Gastroesophageal sphincter (tissue), 4 donors: ENCODE measurements around the gene DNAH7. TPM values are rescaled to one million over a fixed set of nuclear protein-coding genes. Genes with fewer than 3 reads are reported as not detected.

Source experiments
- ATAC-seq: fragments of 150-250 bp; one replicate; pipeline ENCODE4 v1.9.1; 2016; ENCODE audit warnings: mild to moderate bottlenecking, moderate library complexity
- H3K27ac ChIP-seq, 4 donors: fragments of 200-600 bp; sonication (generic) in 3 of 4; 1 replicate in 3 of 4; 2 replicates in 1 of 4; pipeline ENCODE4 v1.5.1; 2016 to 2019
- H3K27me3 ChIP-seq: fragments of 200-600 bp; sonication (generic); one replicate; pipeline ENCODE4 v1.5.1; 2019
- H3K36me3 ChIP-seq, 2 donors: fragments of 200-600 bp; sonication (generic); one replicate each; pipeline ENCODE4 v1.5.1; 2019; ENCODE audit warnings: control low read depth in 1 of 2
- H3K4me1 ChIP-seq, 3 donors: fragments of 200-600 bp; sonication (generic); 1 replicate in 2 of 3; 2 replicates in 1 of 3; pipeline ENCODE4 v1.5.1; 2016 to 2019; ENCODE audit warnings: control low read depth in 2 of 3
- H3K4me3 ChIP-seq, 2 donors: fragments of 200-600 bp; sonication (generic); one replicate each; pipeline ENCODE4 v1.5.1; 2019; ENCODE audit warnings: mild to moderate bottlenecking in 1 of 2, moderate library complexity in 1 of 2
- H3K9me3 ChIP-seq, 3 donors: fragments of 200-600 bp; sonication (generic); one replicate each; pipeline ENCODE4 v1.5.1; 2017 to 2019; ENCODE audit warnings: control low read depth in 2 of 3
- CTCF ChIP-seq, 4 experiments: fragments of 200-600 bp in 2 of 4; fragments of 450-650 bp in 2 of 4; sonication (generic) in 1 of 4; IDR thresholded peaks; one replicate each; pipeline ENCODE4 v1.5.1; 2017 to 2019; ENCODE audit warnings: antibody characterized with exemption in 4 of 4, mild to moderate bottlenecking in 2 of 4, moderate library complexity in 2 of 4
- EP300 ChIP-seq: sonication (generic); formaldehyde crosslinking; IDR thresholded peaks from one replicate; pipeline ENCODE4 v1.6.1; 2017; ENCODE audit warnings: antibody characterized with exemption, mild to moderate bottlenecking
- POLR2A ChIP-seq, 2 donors: fragments of 450-650 bp; IDR thresholded peaks; one replicate each; pipeline ENCODE4 v1.6.1; 2017; ENCODE audit warnings: antibody characterized with exemption in 2 of 2, mild to moderate bottlenecking in 2 of 2, moderate library complexity in 1 of 2
- POLR2AphosphoS5 ChIP-seq: sonication (generic); formaldehyde crosslinking; IDR thresholded peaks from one replicate; pipeline ENCODE4 v1.6.1; 2017; ENCODE audit warnings: antibody characterized with exemption
- WGBS, 2 donors: methylation state at CpG; one replicate each; pipeline ENCODE4 v1.1.5; 2018; ENCODE audit warnings: low coverage in 1 of 2; 5-methylcytosine and 5-hydroxymethylcytosine counted together
- total RNA-seq, 4 donors: library from RNA; depleted of rRNA; stranded (reverse); fragments of >200 nt; gene quantifications; one replicate each; pipeline ENCODE4 v1.1.0, GENCODE V29; 2016

The DNAH7 gene
- total RNA-seq, 4 donors from 2014 or later, result 0.40 to 1.3 (median 0.65) TPM

GRCh38 chr2:195956725-195957124 lies 111.9 kb downstream of the DNAH7 start:
- Histone ChIP-seq H3K9me3 (peaks cover 0 to 16% (median 0%) of the 10 kb centered on the region in 3 donors), H3K27me3 (no peaks in the 10 kb centered on the region), H3K36me3 (no peaks in the 10 kb centered on the region), H3K4me1 (no peaks in the 10 kb centered on the region), H3K4me3 (no peak overlapping the region), H3K27ac (no peak overlapping the region)
- no peak for ATAC-seq
- TF ChIP-seq POLR2AphosphoS5, result no peak
- no peak for TF ChIP-seq CTCF (IDR thresholded peaks at IDR 0.05)
- TF ChIP-seq POLR2A (IDR thresholded peaks at IDR 0.05), result no peak
- 67 to 70% methylated on average over 3 of the region's 3 CpGs for WGBS, 2 donors

DNA sequence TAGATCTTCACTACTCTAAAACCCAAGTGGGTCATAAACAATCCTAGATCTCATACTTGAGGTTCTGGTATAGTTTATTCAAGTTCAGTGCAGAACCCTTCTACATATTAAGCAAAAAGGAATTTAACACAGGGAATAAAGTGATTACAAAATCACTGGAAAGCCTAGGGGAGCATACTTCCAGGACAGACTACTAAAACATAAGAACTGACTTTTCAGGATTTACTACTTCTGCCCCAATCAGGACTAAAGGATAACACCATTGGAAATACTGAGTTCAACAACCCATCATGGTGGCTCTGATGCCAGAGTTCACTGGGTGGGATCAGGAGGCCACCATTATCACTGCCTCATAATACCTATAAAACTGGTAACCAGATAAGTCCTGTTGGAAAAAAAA lies 123.6 kb downstream of the DNAH7 start:
- Histone ChIP-seq H3K4me3 (no peak overlapping the region), H3K4me1 (no peaks in the 10 kb centered on the region), H3K9me3 (peaks cover 0 to 12% (median 0%) of the 10 kb centered on the region in 3 donors), H3K27ac (no peak overlapping the region), H3K27me3 (no peaks in the 10 kb centered on the region), H3K36me3 (no peaks in the 10 kb centered on the region)
- TF ChIP-seq CTCF (IDR thresholded peaks at IDR 0.05), result no peak
- no peak for TF ChIP-seq POLR2A (IDR thresholded peaks at IDR 0.05)
- TF ChIP-seq POLR2AphosphoS5, result no peak
- no peak for TF ChIP-seq EP300
- ATAC-seq, result no peak

DNA sequence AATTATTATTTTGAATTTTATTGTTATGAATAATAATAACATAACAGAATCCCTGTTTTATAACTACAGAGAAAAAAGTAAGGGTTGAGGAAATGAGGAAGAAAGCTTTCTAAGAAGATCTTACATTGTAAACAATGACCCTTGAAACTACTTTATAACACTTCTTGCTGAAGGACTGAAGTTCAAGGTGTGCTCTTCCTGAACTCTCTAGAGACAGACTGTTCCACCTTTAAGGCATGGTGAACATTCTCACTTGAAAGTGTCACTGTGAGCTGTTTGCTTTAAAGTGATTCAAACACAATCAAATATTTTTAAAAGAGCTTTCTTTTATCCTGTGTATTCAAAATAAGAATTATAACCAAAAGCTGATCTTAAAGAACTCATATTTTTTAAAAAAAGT lies 131.5 kb downstream of the DNAH7 start:
- Histone ChIP-seq H3K4me1 (no peaks in the 10 kb centered on the region), H3K4me3 (no peak overlapping the region), H3K36me3 (no peaks in the 10 kb centered on the region), H3K27me3 (no peaks in the 10 kb centered on the region), H3K9me3 (no peaks in the 10 kb centered on the region), H3K27ac (no peak overlapping the region)
- ATAC-seq, result no peak
- TF ChIP-seq CTCF (IDR thresholded peaks at IDR 0.05), result no peak
- TF ChIP-seq POLR2A (IDR thresholded peaks at IDR 0.05), result no peak
- no peak for TF ChIP-seq POLR2AphosphoS5

DNA sequence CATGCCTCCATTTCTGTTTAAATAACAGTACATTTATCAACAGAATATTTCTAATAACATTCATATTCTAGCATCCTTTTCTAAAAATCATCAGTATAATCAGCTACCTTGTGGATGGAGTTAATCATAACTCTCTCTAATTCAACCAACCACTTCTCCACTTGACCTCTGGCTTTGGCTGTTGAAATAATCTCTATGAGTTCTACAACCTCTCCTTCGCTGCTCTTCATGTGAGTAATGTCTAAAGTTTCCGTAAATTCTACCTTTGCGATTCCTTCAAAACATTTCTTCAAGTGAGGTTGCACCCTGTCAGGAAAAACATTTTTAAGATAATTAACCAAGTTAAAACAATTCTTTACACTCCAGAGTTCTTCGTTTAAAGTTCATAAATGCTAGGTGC lies 134.2 kb downstream of the DNAH7 start:
- Histone ChIP-seq H3K4me3 (no peak overlapping the region), H3K4me1 (no peaks in the 10 kb centered on the region), H3K36me3 (no peaks in the 10 kb centered on the region), H3K27ac (no peak overlapping the region), H3K9me3 (no peaks in the 10 kb centered on the region), H3K27me3 (no peaks in the 10 kb centered on the region)
- no peak for TF ChIP-seq EP300
- TF ChIP-seq POLR2A (IDR thresholded peaks at IDR 0.05), result no peak
- no peak for TF ChIP-seq CTCF (IDR thresholded peaks at IDR 0.05)
- no peak for TF ChIP-seq POLR2AphosphoS5
- WGBS, 2 donors, result 87 to 89% methylated on average over 4 of the region's 4 CpGs
- no peak for ATAC-seq

DNA sequence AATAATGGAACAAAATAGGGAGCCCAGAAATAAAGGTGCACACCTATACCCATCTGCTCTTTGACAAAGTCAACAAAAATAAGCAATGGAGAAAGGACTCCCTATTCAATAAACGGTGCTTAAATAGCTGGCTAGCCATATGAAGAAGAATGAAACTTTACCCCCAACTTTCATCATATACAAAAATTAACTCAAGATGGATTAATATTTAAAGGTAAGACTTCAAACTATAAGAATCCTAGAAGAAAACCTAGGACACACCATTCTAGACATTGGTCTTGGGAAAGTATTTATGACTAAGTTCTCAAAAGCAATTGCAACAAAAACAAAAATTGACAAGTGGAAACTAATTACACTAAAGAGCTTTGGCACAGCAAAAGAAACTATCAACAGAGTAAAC lies 139.1 kb downstream of the DNAH7 start:
- Histone ChIP-seq H3K27me3 (no peaks in the 10 kb centered on the region), H3K36me3 (no peaks in the 10 kb centered on the region), H3K27ac (no peak overlapping the region), H3K9me3 (no peaks in the 10 kb centered on the region), H3K4me1 (no peaks in the 10 kb centered on the region), H3K4me3 (no peak overlapping the region)
- no peak for TF ChIP-seq EP300
- TF ChIP-seq CTCF (IDR thresholded peaks at IDR 0.05), result no peak
- no peak for TF ChIP-seq POLR2A (IDR thresholded peaks at IDR 0.05)
- TF ChIP-seq POLR2AphosphoS5, result no peak
- WGBS, 2 donors, result 100% methylated on average over 1 of the region's 1 CpG
- ATAC-seq, result no peak
